ENCODE measurements around the gene RTKN. TPM values are rescaled to one million over a fixed set of nuclear protein-coding genes. Genes with fewer than 3 reads are reported as not detected.
A peak's percentile ranks its signal among the peaks of the same experiment; 100 is the strongest.

Gene RTKN
- total and polyA plus RNA-seq, 2 of the 13 experiments (the other 11 are each of a cell fraction or from before 2014, with no cell fraction given): 159 to 166 TPM

GRCh38 chr2:74457549-74458131, 15.9 kb upstream of the RTKN start (continued):
- TF ChIP-seq ZNF512B (CRISPR knock-in tag; IDR thresholded peaks at IDR 0.05; ENCODE audit: borderline replicate concordance): no peak
- TF ChIP-seq ZFYVE20 (CRISPR knock-in tag; IDR thresholded peaks at IDR 0.05; ENCODE audit: borderline replicate concordance, low read depth): no peak
- TF ChIP-seq SOX13 (IDR thresholded peaks at IDR 0.05): no peak; the same call in 1 of the 2 replicates
- TF ChIP-seq SOX13 (CRISPR knock-in tag; conservative IDR thresholded peaks at IDR 0.05 in 1 of 2, IDR thresholded peaks at IDR 0.05 in 1 of 2): peak; percentile 16 to 95; a peak in 1 of 4 replicates
- TF ChIP-seq ZBTB49 (CRISPR knock-in tag; IDR thresholded peaks at IDR 0.05; ENCODE audit: borderline replicate concordance): no peak
- TF ChIP-seq SP2 (CRISPR knock-in tag; IDR thresholded peaks at IDR 0.05): no peak
- TF ChIP-seq KDM2A (CRISPR knock-in tag; IDR thresholded peaks at IDR 0.05; ENCODE audit: borderline replicate concordance, low read depth): peak; percentile 74; the same call in 1 of the 2 replicates
- peak; percentile 8 for TF ChIP-seq SKI (IDR thresholded peaks at IDR 0.05; ENCODE audit: partially characterized antibody)
- TF ChIP-seq TBP (CRISPR knock-in tag; IDR thresholded peaks at IDR 0.05): no peak
- no peak for TF ChIP-seq ZBTB4 (CRISPR knock-in tag; IDR thresholded peaks at IDR 0.05; ENCODE audit: borderline replicate concordance)
- no peak for TF ChIP-seq MLLT10 (CRISPR knock-in tag; IDR thresholded peaks at IDR 0.05)
- TF ChIP-seq ZNF772 (CRISPR knock-in tag; IDR thresholded peaks at IDR 0.05): no peak; the same call in 1 of the 2 replicates
- TF ChIP-seq ZNF83 (CRISPR knock-in tag; IDR thresholded peaks at IDR 0.05; ENCODE audit: borderline replicate concordance): no peak
- TF ChIP-seq NKX3-1 (CRISPR knock-in tag; IDR thresholded peaks at IDR 0.05): peak; percentile 66; the same call in 1 of the 2 replicates
- no peak; the same call in 1 of the 2 replicates for TF ChIP-seq ZNF773 (CRISPR knock-in tag; IDR thresholded peaks at IDR 0.05; ENCODE audit: borderline replicate concordance)
- no peak for TF ChIP-seq ZNF747 (CRISPR knock-in tag; IDR thresholded peaks at IDR 0.05; ENCODE audit: borderline replicate concordance)
- no peak for TF ChIP-seq ZUFSP (CRISPR knock-in tag; IDR thresholded peaks at IDR 0.05; ENCODE audit: borderline replicate concordance)
